VCaP (cell line): ENCODE data around the gene LYG2.

Experiments
- H3K27ac ChIP-seq: fragments of 450-650 bp; 2 replicates; pipeline ENCODE4 v1.5.1; 2017
- CTCF ChIP-seq: fragments of 450-650 bp; conservative IDR thresholded peaks from 2 replicates; pipeline ENCODE4 v1.5.1; 2017; ENCODE audit warnings: mild to moderate bottlenecking, moderate library complexity

Gene LYG2

GRCh38 chr2:99275882-99276281 is 20.4 kb upstream of the LYG2 start:
- H3K27ac ChIP-seq = no peak overlapping the region
- TF ChIP-seq CTCF = no peak

GRCh38 chr2:99261242-99261641 is 5.8 kb upstream of the LYG2 start:
- no peak overlapping the region for H3K27ac ChIP-seq
- TF ChIP-seq CTCF = no peak

- H3K27ac ChIP-seq = no peak overlapping the region
- no peak for TF ChIP-seq CTCF
These were observed 4.7 kb upstream of the LYG2 start for GRCh38 chr2:99260184-99260583.

GRCh38 chr2:99259465-99259864 is 4.0 kb upstream of the LYG2 start:
- no peak overlapping the region for H3K27ac ChIP-seq
- TF ChIP-seq CTCF = no peak

GRCh38 chr2:99256677-99257076 is 1.2 kb upstream of the LYG2 start:
- TF ChIP-seq CTCF = no peak

GRCh38 chr2:99249951-99250350 is 5.5 kb downstream of the LYG2 start:
- no peak for TF ChIP-seq CTCF
- no peak overlapping the region for H3K27ac ChIP-seq

More at GRCh38 chr2:99256677-99257076, 1.2 kb upstream of the LYG2 start:
- no peak overlapping the region for H3K27ac ChIP-seq

GRCh38 chr2:99242151-99242550 is 13.3 kb downstream of the LYG2 start:
- H3K27ac ChIP-seq = no peak overlapping the region
- TF ChIP-seq CTCF = no peak

- TF ChIP-seq CTCF = no peak
- H3K27ac ChIP-seq = no peak overlapping the region
These were observed 15.0 kb downstream of the LYG2 start for GRCh38 chr2:99240431-99240830.
